GM12874 (cell line): Measurements from ENCODE around the gene PIK3C2G.

Source experiments
- TF ChIP-seq, protein P1 (sequence below): IDR thresholded peaks from 2 replicates; pipeline ENCODE4 v1.5.1; 2011; ENCODE audit warnings: low read depth, mild to moderate bottlenecking, control low read depth, low read length, moderate library complexity; ENCODE audit not compliant: insufficient read depth

The PIK3C2G gene

DNA sequence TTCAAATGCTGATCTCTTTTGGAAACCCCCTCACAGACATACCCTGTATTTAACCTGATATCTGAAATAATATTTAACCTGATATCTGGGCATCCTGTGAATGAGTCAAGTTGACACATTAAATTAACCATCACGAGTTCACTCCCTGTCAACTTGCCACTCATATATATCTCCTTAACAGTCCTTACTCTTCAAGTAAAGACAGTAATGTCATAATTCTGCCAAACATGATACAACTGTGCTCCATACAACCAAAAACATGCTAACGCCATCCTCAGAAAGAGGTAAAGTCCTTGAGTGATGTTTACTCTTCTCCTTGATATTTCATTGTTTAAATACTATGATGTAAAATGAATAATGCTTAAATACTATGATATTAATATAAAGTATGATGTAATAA, 371.5 kb downstream of the PIK3C2G start:
- TF ChIP-seq, protein P1, sequence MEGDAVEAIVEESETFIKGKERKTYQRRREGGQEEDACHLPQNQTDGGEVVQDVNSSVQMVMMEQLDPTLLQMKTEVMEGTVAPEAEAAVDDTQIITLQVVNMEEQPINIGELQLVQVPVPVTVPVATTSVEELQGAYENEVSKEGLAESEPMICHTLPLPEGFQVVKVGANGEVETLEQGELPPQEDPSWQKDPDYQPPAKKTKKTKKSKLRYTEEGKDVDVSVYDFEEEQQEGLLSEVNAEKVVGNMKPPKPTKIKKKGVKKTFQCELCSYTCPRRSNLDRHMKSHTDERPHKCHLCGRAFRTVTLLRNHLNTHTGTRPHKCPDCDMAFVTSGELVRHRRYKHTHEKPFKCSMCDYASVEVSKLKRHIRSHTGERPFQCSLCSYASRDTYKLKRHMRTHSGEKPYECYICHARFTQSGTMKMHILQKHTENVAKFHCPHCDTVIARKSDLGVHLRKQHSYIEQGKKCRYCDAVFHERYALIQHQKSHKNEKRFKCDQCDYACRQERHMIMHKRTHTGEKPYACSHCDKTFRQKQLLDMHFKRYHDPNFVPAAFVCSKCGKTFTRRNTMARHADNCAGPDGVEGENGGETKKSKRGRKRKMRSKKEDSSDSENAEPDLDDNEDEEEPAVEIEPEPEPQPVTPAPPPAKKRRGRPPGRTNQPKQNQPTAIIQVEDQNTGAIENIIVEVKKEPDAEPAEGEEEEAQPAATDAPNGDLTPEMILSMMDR: no peak

DNA sequence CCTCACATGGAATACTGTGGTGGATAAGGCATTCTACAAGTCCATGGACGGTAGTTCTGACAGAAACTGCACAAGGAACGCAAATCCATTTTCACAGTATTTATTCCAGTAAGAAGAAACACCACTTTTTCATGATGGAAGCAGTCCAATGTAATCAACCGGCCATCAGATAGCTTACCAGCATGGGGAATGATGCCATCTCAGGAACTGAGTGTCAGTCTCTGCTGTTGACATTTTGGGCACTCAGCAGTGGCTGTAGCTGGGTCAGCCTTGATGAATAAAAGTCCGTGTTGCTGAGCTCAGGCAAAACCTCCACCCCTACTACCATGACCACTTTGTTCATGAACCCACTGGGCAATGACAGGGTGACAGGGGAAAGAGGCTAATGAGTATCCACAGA, 373.1 kb downstream of the PIK3C2G start:
- TF ChIP-seq, protein P1: no peak

DNA sequence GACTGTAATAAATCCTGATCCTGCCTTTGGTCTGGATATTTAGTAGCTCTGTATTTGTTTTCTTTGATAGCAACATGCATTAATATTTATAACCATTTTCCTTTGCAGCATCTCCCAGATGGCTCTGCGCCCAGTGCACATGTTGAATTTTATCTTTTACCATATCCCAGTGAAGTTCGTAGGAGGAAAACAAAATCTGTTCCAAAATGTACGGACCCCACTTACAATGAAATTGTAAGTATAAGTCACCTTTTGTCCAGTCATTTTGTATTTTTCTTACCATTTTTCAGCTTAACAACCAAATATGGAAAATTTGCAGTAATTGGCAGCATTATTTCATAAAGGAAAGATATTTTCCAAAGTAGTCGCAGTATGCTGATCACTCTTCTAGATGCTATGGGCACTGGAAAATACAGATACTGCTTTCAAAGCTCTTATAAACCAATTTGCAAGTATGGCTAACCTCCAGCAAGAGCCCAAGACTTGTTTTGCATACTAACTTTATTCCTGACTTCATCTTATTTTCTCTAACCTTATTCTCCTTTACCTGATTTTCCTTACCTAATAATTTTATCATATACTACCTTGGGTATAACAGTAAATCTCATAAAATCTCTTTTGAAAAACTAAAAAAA, 379.1 kb downstream of the PIK3C2G start:
- TF ChIP-seq, protein P1: no peak

DNA sequence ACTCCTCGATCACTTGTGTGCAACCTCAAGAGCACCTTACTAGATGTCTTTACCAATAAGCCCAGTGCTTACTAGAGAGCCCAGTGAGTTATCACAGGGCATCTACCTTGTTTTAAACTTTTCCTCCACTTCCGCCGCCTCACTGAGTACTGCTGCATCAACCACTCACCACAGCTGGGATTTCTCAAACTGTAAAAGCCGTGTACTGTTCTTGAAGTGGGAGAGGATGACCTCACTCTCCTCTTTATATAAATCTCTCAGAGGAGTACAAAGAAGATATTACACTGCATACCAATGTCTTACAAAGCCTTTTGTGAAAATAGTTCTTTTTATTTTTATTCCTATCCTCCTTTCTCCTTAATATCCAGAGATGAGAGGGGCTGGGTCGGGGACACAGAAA, 382.4 kb downstream of the PIK3C2G start:
- TF ChIP-seq, protein P1: no peak

DNA sequence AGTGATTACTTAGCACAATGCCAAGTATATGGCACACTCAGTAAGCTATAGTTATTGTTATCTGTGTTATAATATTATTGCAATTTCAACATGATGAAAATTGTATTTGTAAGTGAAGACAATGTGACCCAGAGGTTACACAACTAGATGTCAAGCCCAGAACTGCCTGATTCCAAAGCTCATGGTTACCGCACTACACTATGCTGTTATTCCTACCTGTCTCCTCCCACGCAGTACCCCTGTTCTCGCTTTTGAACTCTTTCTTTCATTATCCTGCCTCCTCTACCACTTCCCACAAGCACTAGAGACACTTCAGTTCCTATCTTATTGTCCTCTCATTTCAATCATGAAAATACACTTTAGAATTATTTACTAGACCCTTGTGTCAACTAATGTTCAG, 383.2 kb downstream of the PIK3C2G start:
- TF ChIP-seq, protein P1: no peak

DNA sequence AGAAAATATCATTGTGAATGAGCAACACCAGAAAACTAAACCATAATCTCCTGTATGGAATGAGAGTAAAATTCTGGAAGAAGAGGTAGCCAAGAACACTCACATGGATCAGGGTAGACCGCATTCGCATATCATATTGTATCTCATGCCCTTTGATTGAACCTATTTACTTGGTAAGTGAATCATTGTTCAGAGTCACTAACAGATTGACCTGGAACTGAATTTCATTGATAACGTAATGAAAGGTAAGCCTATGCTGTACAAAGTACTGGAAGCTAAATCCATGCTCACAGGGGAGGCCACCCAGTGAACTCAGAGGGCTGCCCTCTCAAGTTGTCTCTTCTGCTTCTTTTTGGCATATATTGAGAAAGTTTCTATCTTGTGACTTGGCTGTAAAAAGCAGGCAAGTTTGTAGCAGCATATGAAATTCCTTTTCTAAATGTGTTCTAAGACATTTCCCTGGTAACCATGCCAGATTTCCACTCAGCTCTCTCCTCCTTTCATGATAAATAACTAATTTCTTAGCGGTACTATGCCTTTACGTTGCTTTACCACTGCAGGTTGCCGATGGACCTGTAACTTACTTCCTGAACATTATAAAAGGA, 385.1 kb downstream of the PIK3C2G start:
- TF ChIP-seq, protein P1: no peak

DNA sequence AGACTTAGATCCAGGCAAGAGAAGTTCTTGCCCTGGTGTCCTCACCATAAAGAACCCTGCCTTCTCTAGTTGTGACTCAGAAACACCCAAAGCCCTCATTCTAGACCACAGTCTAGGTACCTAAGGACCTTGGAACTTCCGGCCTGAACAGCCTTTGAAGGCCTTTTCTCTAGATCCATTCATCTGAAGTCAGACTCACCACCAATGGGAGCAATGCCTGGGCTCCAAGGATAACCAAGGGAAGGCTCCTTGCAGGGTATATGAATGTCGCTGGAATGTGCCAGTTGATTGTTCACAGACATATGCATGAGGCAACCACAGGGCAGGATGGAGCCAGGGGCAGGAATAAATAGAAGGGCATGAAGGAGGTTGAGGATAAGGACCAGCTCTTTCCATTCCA, 390.2 kb downstream of the PIK3C2G start:
- TF ChIP-seq, protein P1: no peak

DNA sequence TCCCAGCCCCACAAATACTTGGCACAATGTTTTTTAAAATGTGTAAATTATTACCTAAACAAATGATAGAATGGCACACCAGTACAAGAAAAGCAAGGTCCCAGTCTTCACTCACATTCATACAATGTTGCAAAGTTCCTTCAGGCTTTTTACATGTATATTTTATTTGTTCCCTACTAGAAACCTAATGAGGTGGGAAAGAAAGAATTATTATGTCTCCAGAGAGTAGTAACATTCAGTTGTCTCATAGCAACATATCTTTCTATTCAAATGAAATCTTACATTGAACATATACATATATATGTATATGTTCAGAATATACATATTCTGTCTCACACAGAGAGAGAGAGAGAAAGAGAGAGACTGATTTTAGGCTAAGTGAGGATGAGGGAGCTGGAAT, 391.3 kb downstream of the PIK3C2G start:
- TF ChIP-seq, protein P1: no peak
